ENCODE results near the gene ABCC1. TPM values are rescaled to one million over a fixed set of nuclear protein-coding genes. Genes with fewer than 3 reads are reported as not detected.

Gene ABCC1
- total and polyA plus RNA-seq, 3 donors from 2014 or later = 54.7 to 90.6 (median 88.0) TPM

DNA sequence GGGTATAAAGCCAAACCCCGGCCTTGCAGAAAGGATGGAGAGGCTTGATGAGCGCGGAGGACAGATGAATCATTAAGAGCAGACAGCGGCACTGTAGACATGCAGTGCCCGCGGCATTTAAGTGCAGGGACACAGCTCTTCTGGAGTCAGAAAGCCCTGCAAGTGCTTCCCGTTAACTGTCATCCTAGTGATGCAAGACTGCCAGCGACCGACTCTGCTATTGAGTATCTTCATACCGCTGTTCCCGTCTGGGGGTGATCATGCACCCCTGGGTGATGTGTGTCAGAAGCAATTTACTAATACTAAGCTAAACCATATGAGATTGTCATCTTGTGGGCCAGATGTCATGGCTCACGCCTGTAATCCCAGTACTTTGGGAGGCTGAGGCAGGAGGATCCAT is 172.8 kb downstream of the ABCC1 start:
- no peak for DNase-seq
- Histone ChIP-seq H3K27ac (no peak overlapping the region), H3K4me3 (no peak overlapping the region), H3K36me3 (ENCODE audit: low read depth, missing control alignments) (no peaks in the 10 kb centered on the region), H3K4me1 (peaks cover 4% of the 10 kb centered on the region), H3K27me3 (no peaks in the 10 kb centered on the region), H3K9me3 (no peaks in the 10 kb centered on the region)
- no peak for TF ChIP-seq POLR2A (IDR thresholded peaks at IDR 0.05)
- TF ChIP-seq, protein P1, sequence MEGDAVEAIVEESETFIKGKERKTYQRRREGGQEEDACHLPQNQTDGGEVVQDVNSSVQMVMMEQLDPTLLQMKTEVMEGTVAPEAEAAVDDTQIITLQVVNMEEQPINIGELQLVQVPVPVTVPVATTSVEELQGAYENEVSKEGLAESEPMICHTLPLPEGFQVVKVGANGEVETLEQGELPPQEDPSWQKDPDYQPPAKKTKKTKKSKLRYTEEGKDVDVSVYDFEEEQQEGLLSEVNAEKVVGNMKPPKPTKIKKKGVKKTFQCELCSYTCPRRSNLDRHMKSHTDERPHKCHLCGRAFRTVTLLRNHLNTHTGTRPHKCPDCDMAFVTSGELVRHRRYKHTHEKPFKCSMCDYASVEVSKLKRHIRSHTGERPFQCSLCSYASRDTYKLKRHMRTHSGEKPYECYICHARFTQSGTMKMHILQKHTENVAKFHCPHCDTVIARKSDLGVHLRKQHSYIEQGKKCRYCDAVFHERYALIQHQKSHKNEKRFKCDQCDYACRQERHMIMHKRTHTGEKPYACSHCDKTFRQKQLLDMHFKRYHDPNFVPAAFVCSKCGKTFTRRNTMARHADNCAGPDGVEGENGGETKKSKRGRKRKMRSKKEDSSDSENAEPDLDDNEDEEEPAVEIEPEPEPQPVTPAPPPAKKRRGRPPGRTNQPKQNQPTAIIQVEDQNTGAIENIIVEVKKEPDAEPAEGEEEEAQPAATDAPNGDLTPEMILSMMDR (IDR thresholded peaks at IDR 0.05) = no peak
- intact Hi-C loops (cut with DNase I; ENCODE audit: low total_unique reads) = no loop called here
- 92 to 97% methylated on average over 12 of the region's 12 CpGs for WGBS, 2 donors

DNA sequence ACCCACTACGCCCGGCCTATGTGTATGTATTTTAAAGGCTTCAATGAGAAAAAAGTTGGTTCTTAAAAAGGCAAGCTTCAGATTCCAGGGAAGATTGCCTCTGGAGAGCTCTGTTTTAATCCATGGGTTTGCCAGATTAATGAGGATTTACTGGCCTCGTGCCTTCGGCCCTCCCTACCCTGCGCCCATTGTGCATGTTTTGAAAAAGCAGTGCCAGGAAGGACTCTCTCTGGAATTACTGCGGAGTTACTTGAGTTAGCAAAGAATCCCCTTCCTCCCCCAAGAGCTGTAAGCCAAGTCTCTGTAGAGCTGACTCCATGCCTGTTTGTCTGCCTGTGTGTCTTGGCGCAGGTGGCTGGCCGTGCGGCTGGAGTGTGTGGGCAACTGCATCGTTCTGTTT is 175.0 kb downstream of the ABCC1 start:
- H3K27me3 ChIP-seq = no peaks in the 10 kb centered on the region
- intact Hi-C loops (cut with DNase I; ENCODE audit: low total_unique reads) = no loop called here
- no peak overlapping the region for H3K27ac ChIP-seq
- H3K9me3 ChIP-seq = no peaks in the 10 kb centered on the region
- WGBS, 2 donors = 91 to 94% methylated on average over 10 of the region's 10 CpGs
- H3K4me1 ChIP-seq = peaks cover 4% of the 10 kb centered on the region
- TF ChIP-seq, protein P1 (IDR thresholded peaks at IDR 0.05) = no peak
- TF ChIP-seq POLR2A (IDR thresholded peaks at IDR 0.05) = no peak
- no peak for DNase-seq
- no peak overlapping the region for H3K4me3 ChIP-seq
- no peaks in the 10 kb centered on the region for H3K36me3 ChIP-seq (ENCODE audit: low read depth, missing control alignments)

DNA sequence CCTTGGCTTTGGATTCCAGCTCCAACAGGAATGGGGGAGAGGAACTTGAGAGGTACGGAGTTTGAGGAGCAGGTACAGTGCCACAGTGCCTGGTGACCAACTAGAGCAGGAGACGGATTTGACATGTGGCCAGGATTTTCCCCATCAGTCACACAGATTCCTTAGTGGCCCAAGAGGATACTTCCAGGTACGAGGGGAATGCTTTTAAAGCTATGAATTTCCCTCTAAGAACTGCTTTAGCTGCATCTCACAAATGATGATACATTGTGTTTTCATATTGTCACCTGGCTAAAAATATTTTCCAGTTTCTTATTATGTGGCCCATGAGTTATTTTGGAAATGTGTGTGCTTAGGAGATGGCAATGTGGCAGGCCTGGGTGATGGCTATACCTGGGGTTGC is 175.6 kb downstream of the ABCC1 start:
- H3K4me3 ChIP-seq = no peak overlapping the region
- intact Hi-C loops (cut with DNase I; ENCODE audit: low total_unique reads) = no loop called here
- H3K27ac ChIP-seq = no peak overlapping the region
- H3K27me3 ChIP-seq = no peaks in the 10 kb centered on the region
- TF ChIP-seq, protein P1 (IDR thresholded peaks at IDR 0.05) = no peak
- no peak for TF ChIP-seq POLR2A (IDR thresholded peaks at IDR 0.05)
- 92 to 100% methylated on average over 3 of the region's 3 CpGs for WGBS, 2 donors
- H3K4me1 ChIP-seq = peaks cover 1% of the 10 kb centered on the region
- no peak for DNase-seq
- no peaks in the 10 kb centered on the region for H3K9me3 ChIP-seq
- H3K36me3 ChIP-seq (ENCODE audit: low read depth, missing control alignments) = no peaks in the 10 kb centered on the region

DNA sequence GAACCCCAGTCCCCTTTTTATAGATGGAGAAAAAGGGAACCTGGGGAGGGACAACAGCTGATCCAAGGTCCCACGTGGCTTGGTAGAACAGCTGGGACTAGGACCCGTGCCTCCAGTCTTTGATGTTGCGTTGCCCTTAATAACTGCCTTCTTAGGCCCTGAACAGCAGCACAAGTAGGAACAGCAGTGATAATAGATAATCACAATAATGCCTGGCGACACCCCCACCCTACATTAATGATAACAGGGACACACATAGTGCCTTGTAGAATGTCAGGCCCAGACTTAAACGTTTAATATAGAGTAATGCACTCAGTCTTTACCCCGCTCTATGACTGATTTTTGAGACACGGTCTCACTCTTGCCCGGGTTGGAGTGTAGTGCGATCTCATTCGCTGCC is 177.5 kb downstream of the ABCC1 start:
- Histone ChIP-seq H3K36me3 (ENCODE audit: low read depth, missing control alignments) (no peaks in the 10 kb centered on the region), H3K4me1 (no peaks in the 10 kb centered on the region), H3K9me3 (no peaks in the 10 kb centered on the region), H3K4me3 (no peak overlapping the region), H3K27me3 (no peaks in the 10 kb centered on the region), H3K27ac (peak overlapping the region; percentile 26 to 30)
- TF ChIP-seq POLR2A (IDR thresholded peaks at IDR 0.05) = no peak
- TF ChIP-seq, protein P1 (IDR thresholded peaks at IDR 0.05) = no peak
- intact Hi-C loops (cut with DNase I; ENCODE audit: low total_unique reads) = no loop called here
- no peak for DNase-seq
- WGBS, 2 donors = 71 to 79% methylated on average over 10 of the region's 10 CpGs

DNA sequence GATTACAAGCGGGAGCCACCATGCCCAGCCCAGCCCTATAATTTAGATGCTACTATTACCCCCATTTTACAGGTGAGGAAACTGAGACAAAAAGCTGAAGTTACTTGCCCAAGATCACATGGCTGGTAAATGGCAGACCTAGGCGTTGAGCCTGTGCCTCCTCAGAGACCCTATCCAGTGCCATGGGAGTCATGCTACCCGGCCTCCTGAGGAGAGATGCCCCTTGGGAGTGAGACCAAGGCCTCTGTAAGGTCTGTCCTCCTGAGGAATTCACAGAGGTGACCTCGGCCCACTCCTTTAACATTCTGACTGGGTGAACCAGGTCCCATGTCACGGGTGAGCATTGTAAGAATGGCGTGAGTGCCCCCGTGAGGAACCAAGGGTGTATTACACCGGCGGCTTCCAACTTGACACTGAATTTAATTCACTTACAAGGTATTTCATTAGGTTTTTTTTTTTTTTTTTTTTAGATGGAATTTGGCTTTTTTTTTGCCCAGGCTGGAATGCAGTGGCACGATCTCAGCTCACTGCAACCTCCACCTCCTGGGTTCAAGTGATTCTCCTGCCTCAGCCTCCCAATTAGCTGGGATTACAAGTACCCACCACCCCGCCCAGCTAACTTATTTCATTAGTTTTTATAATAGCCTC is 178.2 kb downstream of the ABCC1 start:
- TF ChIP-seq, protein P1 (IDR thresholded peaks at IDR 0.05) = peak; percentile 73 to 93 (median 91)
- TF ChIP-seq POLR2A (IDR thresholded peaks at IDR 0.05) = no peak
- Histone ChIP-seq H3K4me3 (no peak overlapping the region), H3K9me3 (no peaks in the 10 kb centered on the region), H3K27me3 (no peaks in the 10 kb centered on the region), H3K4me1 (peaks cover 1% of the 10 kb centered on the region), H3K27ac (peak overlapping the region; percentile 26 to 30), H3K36me3 (ENCODE audit: low read depth, missing control alignments) (no peaks in the 10 kb centered on the region)
- intact Hi-C loops (cut with DNase I; ENCODE audit: low total_unique reads) = no loop called here
- 49 to 54% methylated on average over 10 to 11 of the region's 11 CpGs for whole genome bisulfite sequencing, 2 donors
- DNase-seq = peak; percentile 83
